IMR-90 (cell line): ENCODE results near the gene GOLGA3. TPM values are rescaled to one million over a fixed set of nuclear protein-coding genes. Genes with fewer than 3 reads are reported as not detected.

Experiments
- ATAC-seq: fragments of 200-7000 bp; cut with Tn5 transposase; 2 replicates; pipeline ENCODE4 v1.9.1; 2020; ENCODE audit warnings: low read depth, mild to moderate bottlenecking, moderate library complexity
- BruUV-seq: library from RNA; stranded (reverse); fragments of 400-500 nt; replicated peaks from 2 replicates; lab custom pipeline; 2021; lab: Mats Ljungman, UMichigan
- CTCF ChIA-PET: fragments of 300-600 bp; formaldehyde crosslinking; extraction: SDS; loops from one replicate; lab custom pipeline; 2021; ENCODE audit warnings: antibody characterized with exemption; lab: Yijun Ruan, JAX
- POLR2A ChIA-PET: fragments of 300-600 bp; sonication (Branson Sonifier 250); formaldehyde crosslinking; loops from one replicate; lab custom pipeline; 2022; ENCODE audit warnings: antibody characterized with exemption; ENCODE audit not compliant: unreplicated experiment; lab: Charles Lee
- DNase-seq: peaks from one replicate; pipeline ENCODE4 v3.0.0; 2013
- H2AFZ ChIP-seq: replicated peaks from 2 replicates; pipeline ENCODE3; 2013; ENCODE audit warnings: low read length, mild to moderate bottlenecking; ENCODE audit not compliant: poor library complexity
- H2AK5ac ChIP-seq: 2 replicates; pipeline ENCODE4 v1.6.1; 2013; ENCODE audit warnings: low read depth, low read length, inconsistent platforms
- H2AK9ac ChIP-seq: replicated peaks from 2 replicates; pipeline ENCODE3; 2013; ENCODE audit warnings: mild to moderate bottlenecking, low read depth, low read length, moderate library complexity; ENCODE audit not compliant: poor library complexity
- H2BK120ac ChIP-seq: 2 replicates; pipeline ENCODE4 v1.6.1; 2013; ENCODE audit warnings: low read depth, low read length, inconsistent platforms
- H2BK15ac ChIP-seq: 3 replicates; pipeline ENCODE4 v1.6.1; 2013; ENCODE audit warnings: low read depth, low read length, inconsistent platforms
- H2BK20ac ChIP-seq: 2 replicates; pipeline ENCODE4 v1.6.1; 2013; ENCODE audit warnings: low read depth, mild to moderate bottlenecking, inconsistent platforms, low read length, moderate library complexity
- H2BK5ac ChIP-seq: 2 replicates; pipeline ENCODE4 v1.6.1; 2013; ENCODE audit warnings: mild to moderate bottlenecking, low read depth, low read length, inconsistent platforms; ENCODE audit not compliant: poor library complexity, severe bottlenecking
- H3K14ac ChIP-seq: replicated peaks from 2 replicates; pipeline ENCODE4 v1.6.1; 2013; ENCODE audit warnings: low read depth, low read length, inconsistent platforms
- H3K18ac ChIP-seq: 2 replicates; pipeline ENCODE4 v1.6.1; 2013; ENCODE audit warnings: low read depth, low read length, control low read depth
- H3K23ac ChIP-seq: 2 replicates; pipeline ENCODE4 v1.6.1; 2013; ENCODE audit warnings: low read depth, low read length, inconsistent platforms
- H3K27ac ChIP-seq: 2 replicates; pipeline ENCODE4 v1.5.1; 2013; ENCODE audit warnings: mild to moderate bottlenecking, control low read depth, low read length; ENCODE audit not compliant: insufficient read depth
- H3K27me3 ChIP-seq: 2 replicates; pipeline ENCODE4 v1.6.1; 2013; ENCODE audit warnings: low read length; ENCODE audit not compliant: control insufficient read depth, insufficient read depth
- H3K36me3 ChIP-seq: 2 replicates; pipeline ENCODE4 v1.6.1; 2013; ENCODE audit warnings: low read length, mixed read lengths; ENCODE audit not compliant: control insufficient read depth, insufficient read depth
- H3K4ac ChIP-seq: 2 replicates; pipeline ENCODE4 v1.6.1; 2013; ENCODE audit warnings: low read depth, low read length, inconsistent platforms
- H3K4me1 ChIP-seq: 2 replicates; pipeline ENCODE4 v1.6.1; 2013; ENCODE audit warnings: low read length, mixed read lengths; ENCODE audit not compliant: control insufficient read depth, insufficient read depth
- H3K4me2 ChIP-seq: 2 replicates; pipeline ENCODE4 v1.6.1; 2013; ENCODE audit warnings: low read depth, mild to moderate bottlenecking, control low read depth, low read length, moderate library complexity
- H3K4me3 ChIP-seq: 2 replicates; pipeline ENCODE4 v1.5.1; 2013; ENCODE audit warnings: low read depth, mild to moderate bottlenecking, control low read depth, low read length, moderate library complexity; ENCODE audit not compliant: insufficient read depth
- H3K56ac ChIP-seq: 2 replicates; pipeline ENCODE4 v1.6.1; 2013; ENCODE audit warnings: low read length, inconsistent platforms; ENCODE audit not compliant: insufficient read depth; ENCODE audit errors: extremely low read depth
- H3K79me1 ChIP-seq, 2 experiments: 2 replicates each; pipeline ENCODE4 v1.6.1; 2013; ENCODE audit warnings: low read length in 2 of 2, inconsistent platforms in 1 of 2, low read depth in 1 of 2
- H3K9ac ChIP-seq: 2 replicates; pipeline ENCODE4 v1.6.1; 2013; ENCODE audit warnings: low read depth, low read length, control low read depth
- H3K9me1 ChIP-seq: 2 replicates; pipeline ENCODE4 v1.6.1; 2013; ENCODE audit warnings: low read length, inconsistent platforms; ENCODE audit not compliant: insufficient read depth
- H3K9me3 ChIP-seq: 2 replicates; pipeline ENCODE4 v1.6.1; 2013; ENCODE audit warnings: low read length; ENCODE audit not compliant: control insufficient read depth, insufficient read depth
- H4K20me1 ChIP-seq: 2 replicates; pipeline ENCODE4 v1.6.1; 2013; ENCODE audit warnings: low read length, inconsistent platforms; ENCODE audit not compliant: insufficient read depth
- H4K5ac ChIP-seq: 2 replicates; pipeline ENCODE4 v1.6.1; 2013; ENCODE audit warnings: mild to moderate bottlenecking, low read depth, low read length, control low read depth
- H4K8ac ChIP-seq, 2 experiments: 2 replicates each; pipeline ENCODE4 v1.6.1; 2013; ENCODE audit warnings: low read depth in 2 of 2, low read length in 2 of 2, control low read depth in 1 of 2, inconsistent platforms in 1 of 2
- H4K91ac ChIP-seq: 2 replicates; pipeline ENCODE4 v1.6.1; 2013; ENCODE audit warnings: low read depth, low read length, inconsistent platforms; ENCODE audit not compliant: insufficient read depth
- BHLHE40 ChIP-seq: fragments of 150-350 bp; IDR thresholded peaks from 2 replicates; pipeline ENCODE4 v1.6.1; 2016; ENCODE audit warnings: mild to moderate bottlenecking, low read depth, low read length
- CEBPB ChIP-seq: IDR thresholded peaks from 2 replicates; pipeline ENCODE4 v1.6.1; 2012; ENCODE audit warnings: low read depth, low read length, improper control_type of control experiment
- CHD1 ChIP-seq: IDR thresholded peaks from 2 replicates; pipeline ENCODE4 v1.6.1; 2012; ENCODE audit warnings: low read depth, low read length, improper control_type of control experiment
- FOS ChIP-seq: fragments of 150-350 bp; IDR thresholded peaks from 2 replicates; pipeline ENCODE4 v1.6.1; 2016; ENCODE audit warnings: low read depth, low read length
- MAFK ChIP-seq: IDR thresholded peaks from 2 replicates; pipeline ENCODE4 v1.6.1; 2012; ENCODE audit warnings: low read depth, low read length, improper control_type of control experiment
- MAZ ChIP-seq: IDR thresholded peaks from 2 replicates; pipeline ENCODE4 v1.6.1; 2012; ENCODE audit warnings: low read depth, mild to moderate bottlenecking, low read length, improper control_type of control experiment, moderate library complexity, borderline replicate concordance
- MXI1 ChIP-seq: IDR thresholded peaks from 2 replicates; pipeline ENCODE4 v1.6.1; 2012; ENCODE audit warnings: low read depth, mild to moderate bottlenecking, low read length, moderate library complexity, borderline replicate concordance
- NFE2L2 ChIP-seq: fragments of 150-350 bp; IDR thresholded peaks from 2 replicates; pipeline ENCODE4 v1.6.1; 2016; ENCODE audit warnings: low read depth, mild to moderate bottlenecking, low read length
- POLR2A ChIP-seq: IDR thresholded peaks from 2 replicates; pipeline ENCODE4 v1.6.1; 2012; ENCODE audit warnings: mild to moderate bottlenecking, low read depth, low read length
- RCOR1 ChIP-seq: IDR thresholded peaks from 2 replicates; pipeline ENCODE4 v1.6.1; 2012; ENCODE audit warnings: mild to moderate bottlenecking, low read length, improper control_type of control experiment; ENCODE audit not compliant: insufficient replicate concordance
- SMC3 ChIP-seq: fragments of 150-350 bp; IDR thresholded peaks from 2 replicates; pipeline ENCODE4 v1.6.1; 2016; ENCODE audit warnings: low read depth, mild to moderate bottlenecking, antibody characterized with exemption, low read length, moderate library complexity
- WGBS, 2 experiments: methylation state at CpG; one replicate each; pipeline versions ENCODE4 v1.1.5 to v1.1.7; 2013; ENCODE audit warnings: missing lambda C conversion rate in 2 of 2; ENCODE audit not compliant: insufficient read length in 1 of 2; ENCODE audit errors: extremely low coverage in 2 of 2; 5-methylcytosine and 5-hydroxymethylcytosine counted together
- dilution Hi-C: fragments of 300-500 bp; cut with HindIII; formaldehyde crosslinking; loops from one replicate; pipeline ENCODE4 v1.14.3; 2018; ENCODE audit warnings: low sequenced_read_pairs; ENCODE audit not compliant: unreplicated experiment
- in situ Hi-C: fragments of 300-500 bp; cut with MboI; formaldehyde crosslinking; loops from 3 replicates; pipeline ENCODE4 v1.14.3; 2019; ENCODE audit warnings: low sequenced_read_pairs, inconsistent platforms, mixed read lengths
- intact Hi-C: fragments of 100-400 bp; cut with micrococcal nuclease; formaldehyde crosslinking; loops from 2 replicates; pipeline ENCODE4 v1.10.0; 2022
- polyA plus RNA-seq, 3 experiments: library from polyadenylated mRNA; depleted of rRNA; stranded (reverse); fragments of >200 nt; gene quantifications; 2 replicates each; pipeline ENCODE4 v1.2.3, GENCODE V29; 2012; ENCODE audit warnings: low replicate concordance in 1 of 3
- total RNA-seq: library from RNA; depleted of rRNA; stranded (reverse); fragments of >200 nt; gene quantifications from 2 replicates; pipeline ENCODE4 v1.2.3, GENCODE V29; 2012
- TF ChIP-seq, protein P1 (sequence below): conservative IDR thresholded peaks from 2 replicates; pipeline ENCODE4 v1.5.1; 2012; ENCODE audit warnings: mild to moderate bottlenecking, low read depth, low read length, improper control_type of control experiment
- TF ChIP-seq, protein P2 (sequence below): fragments of 150-350 bp; IDR thresholded peaks from 2 replicates; pipeline ENCODE4 v1.6.1; 2016; ENCODE audit warnings: low read depth, mild to moderate bottlenecking, low read length, moderate library complexity, borderline replicate concordance
- TF ChIP-seq, protein P3 (sequence below): fragments of 150-350 bp; IDR thresholded peaks from 2 replicates; pipeline ENCODE4 v1.6.1; 2017; ENCODE audit warnings: mild to moderate bottlenecking, antibody characterized with exemption, low read length, low read depth

GOLGA3 gene
- total and polyA plus RNA-seq, 2 of the 4 experiments (the other 2 are of a cell fraction), result 39.6 to 99.8 TPM

DNA sequence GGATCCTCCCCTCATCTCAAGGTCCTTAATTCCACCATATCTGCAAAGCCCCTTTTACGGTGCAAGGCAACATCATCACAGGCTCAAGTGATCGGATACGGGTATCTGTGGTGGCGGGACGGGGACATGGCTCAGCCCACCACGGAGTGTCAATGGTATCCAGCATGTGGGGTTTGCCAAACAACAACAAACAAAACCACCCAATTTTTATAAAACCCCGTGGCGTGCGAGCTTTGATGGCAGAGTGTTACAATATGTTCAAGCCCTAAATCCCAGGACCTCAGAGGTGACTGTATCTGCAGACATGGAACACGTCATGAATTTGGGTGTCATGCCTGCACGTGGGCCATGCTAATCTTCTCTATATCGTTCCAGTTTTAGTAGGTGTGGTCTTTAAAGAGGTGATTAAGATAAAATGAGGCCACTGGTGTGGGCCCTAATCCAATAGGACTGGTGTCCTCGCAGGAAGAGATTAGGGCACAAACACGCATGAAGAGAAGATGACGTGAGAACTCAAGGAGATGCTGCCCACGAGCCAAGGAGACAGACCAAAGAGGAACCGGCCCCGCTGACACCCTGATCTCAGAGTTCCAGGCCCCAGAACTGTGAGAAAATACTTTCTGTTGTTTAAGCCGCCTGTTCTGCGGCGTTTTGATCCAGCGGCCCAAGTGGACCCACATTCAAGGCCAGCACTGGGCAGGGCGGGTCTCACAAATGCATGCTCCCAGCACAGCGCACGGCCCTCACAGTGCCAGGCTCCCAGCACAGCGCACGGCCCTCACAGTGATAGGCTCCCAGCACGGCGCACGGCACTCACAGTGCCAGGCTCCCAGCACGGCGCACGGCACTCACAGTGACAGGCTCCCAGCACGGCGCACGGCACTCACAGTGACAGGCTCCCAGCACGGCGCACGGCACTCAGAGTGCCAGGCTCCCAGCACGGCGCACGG, 6.7 kb upstream of the GOLGA3 start:
- H3K9me3 ChIP-seq, result no peaks in the 10 kb centered on the region
- 96% methylated on average over 20 of the region's 42 CpGs; no CpG with 5 or more reads in 1 of the 2 experiments for WGBS, 2 experiments
- H3K4me2 ChIP-seq, result no peak overlapping the region
- no TSS peak for BruUV-seq
- no peak for ATAC-seq
- no peak overlapping the region for H4K91ac ChIP-seq
- no peak overlapping the region for H3K4ac ChIP-seq
- no peak overlapping the region for H2AFZ ChIP-seq
- in situ Hi-C loops, result no loop called here
- H3K23ac ChIP-seq, result no peak overlapping the region
- POLR2A ChIA-PET, result no interaction called here
- H3K4me1 ChIP-seq, result peaks cover 3% of the 10 kb centered on the region
- no peak overlapping the region for H3K9ac ChIP-seq
- H4K20me1 ChIP-seq, result no peaks in the 10 kb centered on the region; the same call in none of the 2 replicates
- no peak overlapping the region for H3K14ac ChIP-seq
- peaks cover 31% of the 10 kb centered on the region for H3K36me3 ChIP-seq
- H2BK15ac ChIP-seq, result no peak overlapping the region
- H2BK5ac ChIP-seq, result no peak overlapping the region
- TF ChIP-seq MAZ, result no peak
- no peak for TF ChIP-seq CEBPB
- no peak for TF ChIP-seq BHLHE40
- TF ChIP-seq RCOR1, result no peak
- TF ChIP-seq SMC3, result no peak
- no peak for TF ChIP-seq FOS
- no peak for TF ChIP-seq MAFK
- TF ChIP-seq, protein P1, sequence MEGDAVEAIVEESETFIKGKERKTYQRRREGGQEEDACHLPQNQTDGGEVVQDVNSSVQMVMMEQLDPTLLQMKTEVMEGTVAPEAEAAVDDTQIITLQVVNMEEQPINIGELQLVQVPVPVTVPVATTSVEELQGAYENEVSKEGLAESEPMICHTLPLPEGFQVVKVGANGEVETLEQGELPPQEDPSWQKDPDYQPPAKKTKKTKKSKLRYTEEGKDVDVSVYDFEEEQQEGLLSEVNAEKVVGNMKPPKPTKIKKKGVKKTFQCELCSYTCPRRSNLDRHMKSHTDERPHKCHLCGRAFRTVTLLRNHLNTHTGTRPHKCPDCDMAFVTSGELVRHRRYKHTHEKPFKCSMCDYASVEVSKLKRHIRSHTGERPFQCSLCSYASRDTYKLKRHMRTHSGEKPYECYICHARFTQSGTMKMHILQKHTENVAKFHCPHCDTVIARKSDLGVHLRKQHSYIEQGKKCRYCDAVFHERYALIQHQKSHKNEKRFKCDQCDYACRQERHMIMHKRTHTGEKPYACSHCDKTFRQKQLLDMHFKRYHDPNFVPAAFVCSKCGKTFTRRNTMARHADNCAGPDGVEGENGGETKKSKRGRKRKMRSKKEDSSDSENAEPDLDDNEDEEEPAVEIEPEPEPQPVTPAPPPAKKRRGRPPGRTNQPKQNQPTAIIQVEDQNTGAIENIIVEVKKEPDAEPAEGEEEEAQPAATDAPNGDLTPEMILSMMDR, result no peak
- TF ChIP-seq, protein P2, sequence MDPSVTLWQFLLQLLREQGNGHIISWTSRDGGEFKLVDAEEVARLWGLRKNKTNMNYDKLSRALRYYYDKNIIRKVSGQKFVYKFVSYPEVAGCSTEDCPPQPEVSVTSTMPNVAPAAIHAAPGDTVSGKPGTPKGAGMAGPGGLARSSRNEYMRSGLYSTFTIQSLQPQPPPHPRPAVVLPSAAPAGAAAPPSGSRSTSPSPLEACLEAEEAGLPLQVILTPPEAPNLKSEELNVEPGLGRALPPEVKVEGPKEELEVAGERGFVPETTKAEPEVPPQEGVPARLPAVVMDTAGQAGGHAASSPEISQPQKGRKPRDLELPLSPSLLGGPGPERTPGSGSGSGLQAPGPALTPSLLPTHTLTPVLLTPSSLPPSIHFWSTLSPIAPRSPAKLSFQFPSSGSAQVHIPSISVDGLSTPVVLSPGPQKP, result no peak
- TF ChIP-seq, protein P3, sequence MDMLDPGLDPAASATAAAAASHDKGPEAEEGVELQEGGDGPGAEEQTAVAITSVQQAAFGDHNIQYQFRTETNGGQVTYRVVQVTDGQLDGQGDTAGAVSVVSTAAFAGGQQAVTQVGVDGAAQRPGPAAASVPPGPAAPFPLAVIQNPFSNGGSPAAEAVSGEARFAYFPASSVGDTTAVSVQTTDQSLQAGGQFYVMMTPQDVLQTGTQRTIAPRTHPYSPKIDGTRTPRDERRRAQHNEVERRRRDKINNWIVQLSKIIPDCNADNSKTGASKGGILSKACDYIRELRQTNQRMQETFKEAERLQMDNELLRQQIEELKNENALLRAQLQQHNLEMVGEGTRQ, result no peak
- no peak for TF ChIP-seq CHD1
- no peak for TF ChIP-seq NFE2L2
- no peak for TF ChIP-seq MXI1
- TF ChIP-seq POLR2A, result no peak
- H3K27ac ChIP-seq, result no peak overlapping the region
- no peak overlapping the region for H2AK5ac ChIP-seq
- intact Hi-C loops, result no loop called here
- H3K56ac ChIP-seq, result no peak overlapping the region
- H3K9me1 ChIP-seq, result peaks cover 6% of the 10 kb centered on the region; the same call in 1 of the 2 replicates
- CTCF ChIA-PET, result no interaction called here
- peaks cover 0 to 15% of the 10 kb centered on the region in 2 experiments; a peak in 3 of 4 replicates for H3K79me1 ChIP-seq
- no peak overlapping the region for H3K18ac ChIP-seq
- no peak overlapping the region for H4K5ac ChIP-seq
- peak overlapping the region; percentile 1 for H2AK9ac ChIP-seq
- dilution Hi-C loops, result no loop called here
- no peak overlapping the region for H4K8ac ChIP-seq
- no peaks in the 10 kb centered on the region for H3K27me3 ChIP-seq
- no peak overlapping the region for H3K4me3 ChIP-seq
- no peak for DNase-seq
- no peak overlapping the region for H2BK120ac ChIP-seq
- no peak overlapping the region for H2BK20ac ChIP-seq
